Gastrocnemius medialis (tissue), 4 donors: ENCODE results near the gene SUFU. TPM values are rescaled to one million over a fixed set of nuclear protein-coding genes. Genes with fewer than 3 reads are reported as not detected.

Experiments
- ATAC-seq, 2 donors: fragments of 150-250 bp; one replicate each; pipeline ENCODE4 v1.9.1; 2016
- DNase-seq, 2 donors: peaks; one replicate each; pipeline ENCODE4 v3.0.0-alpha.2; 2019
- H3K27ac ChIP-seq, 4 donors: fragments of 200-600 bp; sonication (generic); 1 replicate in 1 of 4; 2 replicates in 3 of 4; pipeline ENCODE4 v1.5.1; 2016 to 2018; ENCODE audit warnings: mild to moderate bottlenecking in 2 of 4, moderate library complexity in 1 of 4
- H3K27me3 ChIP-seq, 3 donors: fragments of 200-600 bp; sonication (generic) in 2 of 3; 1 replicate in 1 of 3; 2 replicates in 2 of 3; pipeline versions ENCODE4 v1.5.1 to v1.6.0; 2016 to 2019; ENCODE audit warnings: mild to moderate bottlenecking in 1 of 3, moderate library complexity in 1 of 3
- H3K36me3 ChIP-seq, 2 donors: fragments of 200-600 bp; sonication (generic) in 1 of 2; one replicate each; pipeline ENCODE4 v1.5.1; 2017 to 2018
- H3K4me1 ChIP-seq, 2 donors: fragments of 200-600 bp; sonication (generic) in 1 of 2; one replicate each; pipeline ENCODE4 v1.5.1; 2016 to 2017; ENCODE audit warnings: mild to moderate bottlenecking in 2 of 2
- H3K4me3 ChIP-seq, 4 donors: fragments of 200-600 bp; sonication (generic) in 3 of 4; 1 replicate in 1 of 4; 2 replicates in 3 of 4; pipeline ENCODE4 v1.5.1; 2016 to 2019; ENCODE audit warnings: mild to moderate bottlenecking in 2 of 4
- H3K9me3 ChIP-seq, 3 donors: fragments of 200-600 bp; sonication (generic) in 2 of 3; 1 replicate in 1 of 3; 2 replicates in 2 of 3; pipeline ENCODE4 v1.5.1; 2016 to 2019
- POLR2A ChIP-seq, 2 donors: fragments of 450-650 bp; IDR thresholded peaks; one replicate each; pipeline ENCODE4 v1.6.1; 2017; ENCODE audit warnings: antibody characterized with exemption in 2 of 2, mild to moderate bottlenecking in 2 of 2, moderate library complexity in 2 of 2
- in situ Hi-C, 4 donors: fragments of 200-750 bp; cut with MboI; loops; one replicate each; pipeline versions ENCODE4 v1.15.0 to v1.8.0; 2017; ENCODE audit warnings: low sequenced_read_pairs in 4 of 4
- intact Hi-C: fragments of 100-400 bp; cut with DNase I; formaldehyde crosslinking; loops from one replicate; pipeline ENCODE4 v1.15.1; 2023; ENCODE audit warnings: low total_unique reads
- total RNA-seq, 4 donors: library from RNA; depleted of rRNA; stranded (reverse); fragments of >200 nt; gene quantifications; one replicate each; pipeline versions ENCODE4 v1.1.0 to v1.2.3, GENCODE V29; 2016
- TF ChIP-seq, protein P1 (sequence below), 5 experiments: fragments of 450-650 bp in 3 of 5; fragments of 200-600 bp in 2 of 5; sonication (generic) in 2 of 5; IDR thresholded peaks in 4 of 5; conservative IDR thresholded peaks in 1 of 5; 1 replicate in 4 of 5; 2 replicates in 1 of 5; pipeline ENCODE4 v1.5.1; 2016 to 2019; ENCODE audit warnings: antibody characterized with exemption in 5 of 5, mild to moderate bottlenecking in 3 of 5, moderate library complexity in 3 of 5

The SUFU gene
- total RNA-seq, 4 donors from 2014 or later, result 7.3 to 11.8 (median 7.9) TPM

DNA sequence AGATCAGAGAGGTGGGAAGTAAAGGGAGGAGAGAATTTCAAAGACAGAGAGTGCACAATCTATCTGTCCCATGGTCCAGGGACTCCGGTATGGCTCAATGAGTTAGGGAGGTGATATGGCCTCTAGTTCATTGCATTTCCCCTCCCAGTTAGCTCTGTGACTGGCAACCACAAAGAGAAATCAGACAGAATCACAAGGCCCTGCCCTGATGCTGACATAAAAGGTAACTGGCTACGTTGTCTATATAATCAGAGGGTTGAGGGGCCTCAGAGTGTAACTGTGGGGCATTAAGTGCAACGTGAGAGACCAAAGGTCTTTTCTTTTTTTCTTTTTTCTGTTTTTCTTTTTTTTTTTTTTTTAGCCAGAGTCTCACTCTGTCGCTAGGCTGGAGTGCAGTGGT is 45.1 kb upstream of the SUFU start:
- H3K4me1 ChIP-seq, result peaks cover 15 to 19% of the 10 kb centered on the region in 2 donors

DNA sequence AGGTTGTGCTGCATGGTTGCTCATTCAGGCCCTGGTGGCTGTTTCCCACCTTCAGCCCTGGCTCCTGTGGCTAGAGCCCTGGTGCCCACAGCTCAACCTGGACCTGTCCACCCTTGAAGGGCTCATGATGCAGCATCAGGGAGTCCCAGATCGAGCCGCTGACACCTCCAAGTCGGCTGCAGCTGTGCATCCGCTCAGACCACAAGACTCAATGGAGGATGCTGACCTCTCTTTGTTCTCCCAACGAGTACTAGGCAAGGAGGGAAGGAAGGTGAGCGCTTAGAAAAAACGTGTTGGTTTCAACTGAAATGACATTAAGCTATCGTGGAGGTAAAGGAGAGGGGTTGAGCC is 43.0 kb upstream of the SUFU start:
- DNase-seq (no peak), ATAC-seq (peak; percentile 28 to 43)
- H3K36me3 ChIP-seq, result no peaks in the 10 kb centered on the region
- TF ChIP-seq, protein P1, sequence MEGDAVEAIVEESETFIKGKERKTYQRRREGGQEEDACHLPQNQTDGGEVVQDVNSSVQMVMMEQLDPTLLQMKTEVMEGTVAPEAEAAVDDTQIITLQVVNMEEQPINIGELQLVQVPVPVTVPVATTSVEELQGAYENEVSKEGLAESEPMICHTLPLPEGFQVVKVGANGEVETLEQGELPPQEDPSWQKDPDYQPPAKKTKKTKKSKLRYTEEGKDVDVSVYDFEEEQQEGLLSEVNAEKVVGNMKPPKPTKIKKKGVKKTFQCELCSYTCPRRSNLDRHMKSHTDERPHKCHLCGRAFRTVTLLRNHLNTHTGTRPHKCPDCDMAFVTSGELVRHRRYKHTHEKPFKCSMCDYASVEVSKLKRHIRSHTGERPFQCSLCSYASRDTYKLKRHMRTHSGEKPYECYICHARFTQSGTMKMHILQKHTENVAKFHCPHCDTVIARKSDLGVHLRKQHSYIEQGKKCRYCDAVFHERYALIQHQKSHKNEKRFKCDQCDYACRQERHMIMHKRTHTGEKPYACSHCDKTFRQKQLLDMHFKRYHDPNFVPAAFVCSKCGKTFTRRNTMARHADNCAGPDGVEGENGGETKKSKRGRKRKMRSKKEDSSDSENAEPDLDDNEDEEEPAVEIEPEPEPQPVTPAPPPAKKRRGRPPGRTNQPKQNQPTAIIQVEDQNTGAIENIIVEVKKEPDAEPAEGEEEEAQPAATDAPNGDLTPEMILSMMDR (IDR thresholded peaks at IDR 0.05 in 4 of 5, conservative IDR thresholded peaks at IDR 0.05 in 1 of 5), result no peak
- TF ChIP-seq POLR2A (IDR thresholded peaks at IDR 0.05), result no peak
- H3K9me3 ChIP-seq, result no peaks in the 10 kb centered on the region
- peaks cover 15 to 19% of the 10 kb centered on the region in 2 donors for H3K4me1 ChIP-seq
- intact Hi-C loops, result loop anchor here (1.0 to 2.0 kb wide), 2 partner anchors 18 to 29 kb away; partner anchors contain the start of gene CUEDC2
- peak overlapping the region; percentile 54 to 77 (median 64) for H3K4me3 ChIP-seq
- in situ Hi-C loops, result no loop called here
- peak overlapping the region in 3 of 4 donors; percentile 44 to 74 (median 55) for H3K27ac ChIP-seq
- no peaks in the 10 kb centered on the region for H3K27me3 ChIP-seq

More for the DNA sequence above, 45.1 kb upstream of the SUFU start:
- Histone ChIP-seq H3K4me3 (no peak overlapping the region), H3K27ac (no peak overlapping the region), H3K27me3 (no peaks in the 10 kb centered on the region), H3K9me3 (no peaks in the 10 kb centered on the region), H3K36me3 (no peaks in the 10 kb centered on the region)
- in situ Hi-C loops, result no loop called here
- no peak for DNase-seq
- intact Hi-C loops, result no loop called here
- TF ChIP-seq POLR2A (IDR thresholded peaks at IDR 0.05), result no peak
- TF ChIP-seq, protein P1 (IDR thresholded peaks at IDR 0.05 in 4 of 5, conservative IDR thresholded peaks at IDR 0.05 in 1 of 5), result no peak
- no peak for ATAC-seq

DNA sequence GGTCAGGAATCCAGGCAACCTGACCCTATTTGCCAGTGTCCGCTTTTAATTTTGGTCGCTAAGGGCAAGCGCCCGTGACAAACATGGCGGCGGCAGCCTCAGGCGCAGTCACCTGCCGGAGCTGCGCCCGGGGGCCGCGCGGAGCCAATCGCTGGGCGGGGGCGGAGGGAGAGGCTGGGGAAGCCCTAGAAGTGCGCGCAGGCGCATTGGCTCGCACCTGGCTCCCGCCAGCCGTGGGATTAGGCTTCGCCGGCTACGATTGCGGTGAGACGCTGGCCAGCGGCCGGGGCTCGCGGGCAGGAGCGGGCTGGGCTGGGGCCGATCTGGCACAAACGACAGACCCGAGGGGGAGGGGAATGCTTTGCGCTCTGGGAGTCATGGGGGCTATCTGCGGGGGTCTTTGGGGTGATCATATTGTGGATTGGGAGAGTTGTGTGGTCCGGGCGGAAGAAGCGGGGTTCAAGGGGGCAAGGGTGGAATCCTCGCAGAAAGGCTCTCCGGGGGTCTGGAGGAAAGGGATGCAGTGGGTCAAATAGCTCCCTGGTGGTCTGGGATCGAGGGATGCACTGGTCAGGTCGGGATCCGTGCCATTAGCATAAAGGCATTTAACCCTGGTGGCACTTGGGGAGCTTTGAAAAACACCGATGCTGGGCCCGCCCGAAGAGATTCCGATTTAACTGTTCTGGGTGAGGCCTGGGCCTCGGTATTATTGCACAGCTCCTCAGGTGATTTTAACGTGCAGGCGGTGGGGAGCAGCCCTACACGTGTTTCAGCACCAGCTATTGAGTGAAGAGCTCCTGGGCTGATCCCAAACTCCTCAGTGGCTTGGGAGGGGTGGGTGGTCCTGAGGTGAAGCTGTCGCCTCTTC is 42.4 kb upstream of the SUFU start:
- intact Hi-C loops, result loop anchor here (1.0 to 2.0 kb wide), 2 partner anchors 17 to 29 kb away; partner anchors contain the start of gene CUEDC2
- Histone ChIP-seq H3K4me1 (peaks cover 15 to 19% of the 10 kb centered on the region in 2 donors), H3K36me3 (no peaks in the 10 kb centered on the region), H3K27ac (peak overlapping the region; percentile 44 to 74 (median 62)), H3K4me3 (peak overlapping the region; percentile 54 to 77 (median 64)), H3K27me3 (no peaks in the 10 kb centered on the region), H3K9me3 (no peaks in the 10 kb centered on the region)
- in situ Hi-C loops, result no loop called here
- ATAC-seq (peak; percentile 89 to 94), DNase-seq (peak; percentile 85 to 93)
- TF ChIP-seq POLR2A (IDR thresholded peaks at IDR 0.05), result peak; percentile 70 to 71
- TF ChIP-seq, protein P1 (IDR thresholded peaks at IDR 0.05 in 4 of 5, conservative IDR thresholded peaks at IDR 0.05 in 1 of 5), result no peak

DNA sequence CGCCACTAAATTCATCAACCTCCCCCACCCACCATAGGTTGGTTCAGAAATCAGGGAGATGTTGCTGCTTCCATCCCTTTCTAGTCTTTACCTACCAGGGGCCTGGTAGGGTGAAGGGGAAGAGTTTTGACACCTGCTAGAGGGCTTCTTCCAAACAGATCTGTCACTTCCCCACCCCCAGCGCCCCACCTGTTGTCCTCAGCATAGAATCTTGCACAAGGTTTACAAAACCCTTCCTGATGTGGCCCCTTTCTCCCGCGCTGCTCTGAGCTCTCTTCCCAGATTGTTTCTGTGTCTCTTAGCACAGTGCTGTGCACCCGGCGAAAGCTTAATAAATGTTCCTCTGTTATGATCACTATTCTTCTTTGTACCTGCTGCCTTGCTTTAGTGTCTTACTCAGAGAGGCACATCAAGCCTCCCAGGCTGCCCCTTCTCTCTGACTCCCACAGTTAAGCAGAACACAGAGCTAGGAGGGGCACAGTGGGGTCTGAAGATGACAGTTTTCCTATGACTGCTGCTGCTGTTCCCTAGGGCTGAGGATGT is 41.2 kb upstream of the SUFU start:
- no peaks in the 10 kb centered on the region for H3K9me3 ChIP-seq
- no peaks in the 10 kb centered on the region for H3K27me3 ChIP-seq
- intact Hi-C loops (no loop called here), in situ Hi-C loops (no loop called here)
- H3K4me1 ChIP-seq, result peaks cover 15 to 19% of the 10 kb centered on the region in 2 donors
- H3K4me3 ChIP-seq, result no peak overlapping the region
- DNase-seq (no peak), ATAC-seq (no peak)
- no peak for TF ChIP-seq POLR2A (IDR thresholded peaks at IDR 0.05)
- TF ChIP-seq, protein P1 (IDR thresholded peaks at IDR 0.05 in 4 of 5, conservative IDR thresholded peaks at IDR 0.05 in 1 of 5), result no peak
- H3K27ac ChIP-seq, result no peak overlapping the region
- H3K36me3 ChIP-seq, result no peaks in the 10 kb centered on the region
